Measurements from ENCODE around the gene STK39.

The STK39 gene

GRCh38 chr2:168091986-168092385 is 155.4 kb downstream of the STK39 start:
- Histone ChIP-seq H3K36me3 (ENCODE audit: control insufficient read depth in 4 of 4, insufficient read depth in 4 of 4, low read length in 3 of 4) (peaks cover 0 to 6% (median 0%) of the 10 kb centered on the region in 4 experiments), H3K27ac (ENCODE audit: insufficient read depth in 1 of 2, low read depth in 1 of 2, low read length in 2 of 2, poor library complexity in 1 of 2, severe bottlenecking in 2 of 2) (no peak overlapping the region), H3K27me3 (replicated peaks in 2 of 5; ENCODE audit: control insufficient read depth in 4 of 5, insufficient read depth in 5 of 5, low read length in 4 of 5) (no peaks in the 10 kb centered on the region), H3K4me1 (ENCODE audit: control extremely low read depth in 1 of 4, control insufficient read depth in 4 of 4, insufficient read depth in 4 of 4, low read length in 3 of 4) (no peaks in the 10 kb centered on the region), H3K4me3 (ENCODE audit: control insufficient read depth in 1 of 7, extremely low read depth in 1 of 7, insufficient read depth in 4 of 7, low read depth in 2 of 7, low read length in 6 of 7) (no peak overlapping the region), H3K9me3 (ENCODE audit: control extremely low read depth in 1 of 5, control insufficient read depth in 4 of 5, insufficient read depth in 2 of 5, low read depth in 1 of 5, low read length in 4 of 5) (no peaks in the 10 kb centered on the region)
- CTCF ChIA-PET = no interaction called here
- 100% methylated on average over 1 of the region's 2 CpGs for WGBS (ENCODE audit: insufficient coverage)
- no peak for DNase-seq
- POLR2A ChIA-PET = no interaction called here

- CTCF ChIA-PET = interaction anchor here (0.6 to 1.3 kb wide), 2 partner anchors 29 to 1897 kb away, joined by 3 read pairs; no protein-coding TSS in a partner anchor
- Histone ChIP-seq H3K9me3 (ENCODE audit: control extremely low read depth in 1 of 5, control insufficient read depth in 4 of 5, insufficient read depth in 2 of 5, low read depth in 1 of 5, low read length in 4 of 5) (no peaks in the 10 kb centered on the region), H3K4me1 (ENCODE audit: control extremely low read depth in 1 of 4, control insufficient read depth in 4 of 4, insufficient read depth in 4 of 4, low read length in 3 of 4) (no peaks in the 10 kb centered on the region), H3K4me3 (ENCODE audit: control insufficient read depth in 1 of 7, extremely low read depth in 1 of 7, insufficient read depth in 4 of 7, low read depth in 2 of 7, low read length in 6 of 7) (no peak overlapping the region), H3K27me3 (replicated peaks in 2 of 5; ENCODE audit: control insufficient read depth in 4 of 5, insufficient read depth in 5 of 5, low read length in 4 of 5) (no peaks in the 10 kb centered on the region), H3K36me3 (ENCODE audit: control insufficient read depth in 4 of 4, insufficient read depth in 4 of 4, low read length in 3 of 4) (peaks cover 0 to 4% (median under 1%) of the 10 kb centered on the region in 4 experiments), H3K27ac (ENCODE audit: insufficient read depth in 1 of 2, low read depth in 1 of 2, low read length in 2 of 2, poor library complexity in 1 of 2, severe bottlenecking in 2 of 2) (no peak overlapping the region)
- 94% methylated on average over 8 of the region's 8 CpGs for WGBS (ENCODE audit: insufficient coverage)
- POLR2A ChIA-PET = no interaction called here
- no peak for DNase-seq
Observed at GRCh38 chr2:168090366-168091135, 156.8 kb downstream of the STK39 start.

- peak in 2 of 3 donors; percentile 14 to 32 for DNase-seq
- Histone ChIP-seq H3K4me1 (ENCODE audit: control extremely low read depth in 1 of 4, control insufficient read depth in 4 of 4, insufficient read depth in 4 of 4, low read length in 3 of 4) (no peaks in the 10 kb centered on the region), H3K27ac (ENCODE audit: insufficient read depth in 1 of 2, low read depth in 1 of 2, low read length in 2 of 2, poor library complexity in 1 of 2, severe bottlenecking in 2 of 2) (no peak overlapping the region), H3K9me3 (ENCODE audit: control extremely low read depth in 1 of 5, control insufficient read depth in 4 of 5, insufficient read depth in 2 of 5, low read depth in 1 of 5, low read length in 4 of 5) (no peaks in the 10 kb centered on the region), H3K36me3 (ENCODE audit: control insufficient read depth in 4 of 4, insufficient read depth in 4 of 4, low read length in 3 of 4) (peaks cover 0 to 4% (median under 1%) of the 10 kb centered on the region in 4 experiments), H3K4me3 (ENCODE audit: control insufficient read depth in 1 of 7, extremely low read depth in 1 of 7, insufficient read depth in 4 of 7, low read depth in 2 of 7, low read length in 6 of 7) (no peak overlapping the region), H3K27me3 (replicated peaks in 2 of 5; ENCODE audit: control insufficient read depth in 4 of 5, insufficient read depth in 5 of 5, low read length in 4 of 5) (no peaks in the 10 kb centered on the region)
- ChIA-PET CTCF (interaction anchor here (1.3 kb wide), 1 partner anchor 30 kb away, joined by 3 read pairs; no protein-coding TSS in a partner anchor), POLR2A (no interaction called here)
- WGBS (ENCODE audit: insufficient coverage) = no CpG with 5 or more reads among the region's 1 CpG
Observed at GRCh38 chr2:168089200-168089599, 158.2 kb downstream of the STK39 start.

GRCh38 chr2:168087401-168087800 is 160.0 kb downstream of the STK39 start:
- peaks cover 0 to 4% (median 0%) of the 10 kb centered on the region in 4 experiments for H3K36me3 ChIP-seq (ENCODE audit: control insufficient read depth in 4 of 4, insufficient read depth in 4 of 4, low read length in 3 of 4)
- no peak overlapping the region for H3K27ac ChIP-seq (ENCODE audit: insufficient read depth in 1 of 2, low read depth in 1 of 2, low read length in 2 of 2, poor library complexity in 1 of 2, severe bottlenecking in 2 of 2)
- DNase-seq = no peak
- WGBS (ENCODE audit: insufficient coverage) = 100% methylated on average over 2 of the region's 4 CpGs
- POLR2A ChIA-PET = no interaction called here
- peaks cover 0 to 4% (median 2%) of the 10 kb centered on the region in 5 experiments for H3K9me3 ChIP-seq (ENCODE audit: control extremely low read depth in 1 of 5, control insufficient read depth in 4 of 5, insufficient read depth in 2 of 5, low read depth in 1 of 5, low read length in 4 of 5)
- no peaks in the 10 kb centered on the region for H3K4me1 ChIP-seq (ENCODE audit: control extremely low read depth in 1 of 4, control insufficient read depth in 4 of 4, insufficient read depth in 4 of 4, low read length in 3 of 4)
- CTCF ChIA-PET = interaction anchor here (1.1 kb wide), 2 partner anchors 11 to 12 kb away, joined by 3 to 4 read pairs; no protein-coding TSS in a partner anchor
- no peak overlapping the region for H3K4me3 ChIP-seq (ENCODE audit: control insufficient read depth in 1 of 7, extremely low read depth in 1 of 7, insufficient read depth in 4 of 7, low read depth in 2 of 7, low read length in 6 of 7)
- no peaks in the 10 kb centered on the region for H3K27me3 ChIP-seq (replicated peaks in 2 of 5; ENCODE audit: control insufficient read depth in 4 of 5, insufficient read depth in 5 of 5, low read length in 4 of 5)

GRCh38 chr2:168086851-168087250 is 160.5 kb downstream of the STK39 start:
- Histone ChIP-seq H3K9me3 (ENCODE audit: control extremely low read depth in 1 of 5, control insufficient read depth in 4 of 5, insufficient read depth in 2 of 5, low read depth in 1 of 5, low read length in 4 of 5) (peaks cover 0 to 7% (median 2%) of the 10 kb centered on the region in 5 experiments), H3K27ac (ENCODE audit: insufficient read depth in 1 of 2, low read depth in 1 of 2, low read length in 2 of 2, poor library complexity in 1 of 2, severe bottlenecking in 2 of 2) (no peak overlapping the region), H3K27me3 (replicated peaks in 2 of 5; ENCODE audit: control insufficient read depth in 4 of 5, insufficient read depth in 5 of 5, low read length in 4 of 5) (no peaks in the 10 kb centered on the region), H3K4me3 (ENCODE audit: control insufficient read depth in 1 of 7, extremely low read depth in 1 of 7, insufficient read depth in 4 of 7, low read depth in 2 of 7, low read length in 6 of 7) (no peak overlapping the region), H3K4me1 (ENCODE audit: control extremely low read depth in 1 of 4, control insufficient read depth in 4 of 4, insufficient read depth in 4 of 4, low read length in 3 of 4) (no peaks in the 10 kb centered on the region), H3K36me3 (ENCODE audit: control insufficient read depth in 4 of 4, insufficient read depth in 4 of 4, low read length in 3 of 4) (peaks cover 0 to 4% (median 2%) of the 10 kb centered on the region in 4 experiments)
- 95% methylated on average over 5 of the region's 5 CpGs for WGBS (ENCODE audit: insufficient coverage)
- ChIA-PET CTCF (interaction anchor here (0.7 to 1.1 kb wide), 3 partner anchors 11 to 31 kb away, joined by 3 to 4 read pairs (median 3); no protein-coding TSS in a partner anchor), POLR2A (no interaction called here)
- no peak for DNase-seq

- Histone ChIP-seq H3K27ac (ENCODE audit: insufficient read depth in 1 of 2, low read depth in 1 of 2, low read length in 2 of 2, poor library complexity in 1 of 2, severe bottlenecking in 2 of 2) (no peak overlapping the region), H3K9me3 (ENCODE audit: control extremely low read depth in 1 of 5, control insufficient read depth in 4 of 5, insufficient read depth in 2 of 5, low read depth in 1 of 5, low read length in 4 of 5) (peaks cover 0 to 11% (median 2%) of the 10 kb centered on the region in 5 experiments), H3K4me3 (ENCODE audit: control insufficient read depth in 1 of 7, extremely low read depth in 1 of 7, insufficient read depth in 4 of 7, low read depth in 2 of 7, low read length in 6 of 7) (no peak overlapping the region), H3K36me3 (ENCODE audit: control insufficient read depth in 4 of 4, insufficient read depth in 4 of 4, low read length in 3 of 4) (peaks cover 0 to 4% (median 3%) of the 10 kb centered on the region in 4 experiments), H3K4me1 (ENCODE audit: control extremely low read depth in 1 of 4, control insufficient read depth in 4 of 4, insufficient read depth in 4 of 4, low read length in 3 of 4) (no peaks in the 10 kb centered on the region), H3K27me3 (replicated peaks in 2 of 5; ENCODE audit: control insufficient read depth in 4 of 5, insufficient read depth in 5 of 5, low read length in 4 of 5) (no peaks in the 10 kb centered on the region)
- ChIA-PET POLR2A (no interaction called here), CTCF (interaction anchor here (0.7 kb wide), 1 partner anchor 32 kb away, joined by 3 read pairs; no protein-coding TSS in a partner anchor)
- no peak for DNase-seq
- WGBS (ENCODE audit: insufficient coverage) = 100% methylated on average over 2 of the region's 4 CpGs
Observed at GRCh38 chr2:168085801-168086361, 161.5 kb downstream of the STK39 start.

- CTCF ChIA-PET = no interaction called here
- peaks cover 0 to 15% (median 2%) of the 10 kb centered on the region in 5 experiments for H3K9me3 ChIP-seq (ENCODE audit: control extremely low read depth in 1 of 5, control insufficient read depth in 4 of 5, insufficient read depth in 2 of 5, low read depth in 1 of 5, low read length in 4 of 5)
- no peak for DNase-seq
- H3K4me3 ChIP-seq (ENCODE audit: control insufficient read depth in 1 of 7, extremely low read depth in 1 of 7, insufficient read depth in 4 of 7, low read depth in 2 of 7, low read length in 6 of 7) = no peak overlapping the region
- no peaks in the 10 kb centered on the region for H3K4me1 ChIP-seq (ENCODE audit: control extremely low read depth in 1 of 4, control insufficient read depth in 4 of 4, insufficient read depth in 4 of 4, low read length in 3 of 4)
- H3K36me3 ChIP-seq (ENCODE audit: control insufficient read depth in 4 of 4, insufficient read depth in 4 of 4, low read length in 3 of 4) = peaks cover 0 to 4% (median 3%) of the 10 kb centered on the region in 4 experiments
- POLR2A ChIA-PET = no interaction called here
- H3K27ac ChIP-seq (ENCODE audit: insufficient read depth in 1 of 2, low read depth in 1 of 2, low read length in 2 of 2, poor library complexity in 1 of 2, severe bottlenecking in 2 of 2) = no peak overlapping the region
- WGBS (ENCODE audit: insufficient coverage) = 96% methylated on average over 3 of the region's 4 CpGs
- H3K27me3 ChIP-seq (replicated peaks in 2 of 5; ENCODE audit: control insufficient read depth in 4 of 5, insufficient read depth in 5 of 5, low read length in 4 of 5) = no peaks in the 10 kb centered on the region
Observed at GRCh38 chr2:168084288-168084687, 163.1 kb downstream of the STK39 start.

Data from common myeloid progenitor, CD34-positive (primary cell).